K562 (cell line): ENCODE results near the gene HIGD1C. TPM values are rescaled to one million over a fixed set of nuclear protein-coding genes. Genes with fewer than 3 reads are reported as not detected.

Source experiments
- ATAC-seq: fragments of 200-7000 bp; cut with Tn5 transposase; 3 replicates; pipeline ENCODE4 v1.9.1; 2020; ENCODE audit warnings: moderate library complexity
- BruUV-seq: library from RNA; stranded (reverse); fragments of 400-500 nt; replicated peaks from 2 replicates; lab custom pipeline; 2021; lab: Mats Ljungman, UMichigan
- CTCF ChIA-PET: fragments of 300-600 bp; formaldehyde crosslinking; extraction: SDS; loops from one replicate; lab custom pipeline; 2021; ENCODE audit warnings: low intra/inter-chr PET ratio; lab: Yijun Ruan, JAX
- POLR2A ChIA-PET: fragments of 300-600, 350-650 bp; sonication (Branson Sonifier 250); formaldehyde crosslinking; extraction: SDS; loops from one replicate; lab custom pipeline; 2021; ENCODE audit warnings: antibody characterized with exemption, inconsistent platforms; lab: Yijun Ruan, JAX
- DNase-seq, 4 experiments: peaks; one replicate each; pipeline versions ENCODE4 v3.0.0 to v3.0.0-alpha.2; 2011 to 2018; ENCODE audit warnings: low spot score in 3 of 4, mixed read lengths in 3 of 4; ENCODE audit errors: extremely low read depth in 1 of 4
- FAIRE-seq: peaks from 2 replicates; lab custom pipeline; 2011; peaks lifted over from hg19 to GRCh38; lab: Jason Lieb, UNC
- H2AFZ ChIP-seq: 2 replicates; pipeline ENCODE4 v1.6.0; 2011; ENCODE audit warnings: low read depth, low read length, control low read depth, inconsistent platforms
- H3K27ac ChIP-seq: fragments of 200-600 bp; 3 replicates; pipeline ENCODE4 v1.8.0; 2011; ENCODE audit warnings: low read depth, mild to moderate bottlenecking, control low read depth, inconsistent platforms, low read length, moderate library complexity, mixed read lengths; ENCODE audit errors: extremely low read depth
- H3K27me3 ChIP-seq, 2 experiments: fragments of 300-600 bp in 1 of 2; 2 replicates in 1 of 2; 3 replicates in 1 of 2; pipeline versions ENCODE4 v1.6.0 to v1.8.0; 2011; ENCODE audit warnings: inconsistent platforms in 2 of 2, low read length in 2 of 2, mild to moderate bottlenecking in 1 of 2, mixed read lengths in 1 of 2, moderate library complexity in 1 of 2; ENCODE audit not compliant: control insufficient read depth in 2 of 2, insufficient read depth in 2 of 2
- H3K36me3 ChIP-seq: fragments of 300-600 bp; 3 replicates; pipeline ENCODE4 v1.8.0; 2011; ENCODE audit warnings: mild to moderate bottlenecking, low read length, inconsistent platforms; ENCODE audit not compliant: control insufficient read depth, insufficient read depth
- H3K4me1 ChIP-seq, 2 experiments: fragments of 200-600 bp in 1 of 2; replicated peaks in 1 of 2; 2 replicates in 1 of 2; 3 replicates in 1 of 2; pipeline versions ENCODE4 v1.5.1 to v1.8.0; 2011; ENCODE audit warnings: inconsistent platforms in 2 of 2, low read length in 2 of 2, mild to moderate bottlenecking in 1 of 2, mixed read lengths in 1 of 2, moderate library complexity in 1 of 2; ENCODE audit not compliant: control insufficient read depth in 2 of 2, insufficient read depth in 2 of 2
- H3K4me2 ChIP-seq: 2 replicates; pipeline ENCODE4 v1.6.1; 2011; ENCODE audit warnings: low read length, control low read depth, inconsistent platforms, mixed read lengths; ENCODE audit not compliant: insufficient read depth
- H3K4me3 ChIP-seq: fragments of 200-600 bp; sonication (generic), shearing (Covaris generic); 2 replicates; pipeline ENCODE4 v1.5.1; 2016; ENCODE audit warnings: control low read depth, inconsistent platforms
- H3K79me2 ChIP-seq: fragments of 200-600 bp; 3 replicates; pipeline ENCODE4 v1.8.0; 2011; ENCODE audit warnings: low read length, inconsistent platforms; ENCODE audit not compliant: control insufficient read depth, insufficient read depth
- H3K9ac ChIP-seq, 2 experiments: 2 replicates each; pipeline versions ENCODE4 v1.6.0 to v1.6.1; 2011; ENCODE audit warnings: low read depth in 2 of 2, low read length in 2 of 2, control low read depth in 1 of 2, inconsistent platforms in 1 of 2, mild to moderate bottlenecking in 1 of 2, mixed read lengths in 1 of 2; ENCODE audit not compliant: insufficient read depth in 1 of 2
- H3K9me1 ChIP-seq: one replicate; pipeline ENCODE4 v1.6.0; 2011; ENCODE audit warnings: inconsistent platforms, mild to moderate bottlenecking, low read length, moderate library complexity; ENCODE audit not compliant: control insufficient read depth, insufficient read depth
- H3K9me3 ChIP-seq: replicated peaks from 2 replicates; pipeline ENCODE4 v1.5.1; 2011; ENCODE audit warnings: low read depth, low read length, inconsistent platforms; ENCODE audit not compliant: control insufficient read depth, insufficient read depth
- H4K20me1 ChIP-seq: replicated peaks from 2 replicates; pipeline ENCODE4 v1.6.1; 2011; ENCODE audit warnings: low read length, inconsistent platforms, mixed read lengths; ENCODE audit not compliant: control insufficient read depth, insufficient read depth
- FIP1L1 ChIP-seq: fragments of 200-400 bp; formaldehyde crosslinking; IDR thresholded peaks from 2 replicates; pipeline ENCODE4 v1.6.1; 2018; ENCODE audit warnings: mild to moderate bottlenecking, low read depth, low read length; ENCODE audit not compliant: poor library complexity, severe bottlenecking
- NFIC ChIP-seq: fragments of 450-650 bp; IDR thresholded peaks from 2 replicates; pipeline ENCODE4 v1.6.1; 2017; ENCODE audit warnings: mild to moderate bottlenecking, inconsistent platforms
- RNF2 ChIP-seq: sonication (generic); IDR thresholded peaks from 2 replicates; pipeline ENCODE4 v1.6.1; 2016
- U2AF1 ChIP-seq: fragments of 200-400 bp; formaldehyde crosslinking; optimal IDR thresholded peaks from 2 replicates; pipeline ENCODE3; 2017; ENCODE audit warnings: mild to moderate bottlenecking, low read depth, low read length, moderate library complexity
- ZNF384 ChIP-seq: IDR thresholded peaks from 2 replicates; pipeline ENCODE4 v1.6.1; 2012; ENCODE audit warnings: low read depth, low read length, improper control_type of control experiment
- ZNF644 ChIP-seq: fragments of 200-800 bp; sonication (Bioruptor generic); IDR thresholded peaks from 2 replicates; pipeline ENCODE4 v1.6.1; 2016; ENCODE audit warnings: low read depth, missing genetic modification characterization, missing compliant biosample characterization
- WGBS: fragments of 100-300 bp; shearing (Covaris generic); methylation state at CpG from one replicate; pipeline ENCODE4 v1.1.6; 2016; ENCODE audit warnings: low coverage, mixed read lengths; ENCODE audit not compliant: insufficient coverage; ENCODE audit errors: missing lambda C conversion rate; 5-methylcytosine and 5-hydroxymethylcytosine counted together
- in situ Hi-C: fragments of 300-500 bp; cut with MboI; formaldehyde crosslinking; loops from 4 replicates; pipeline ENCODE4 v1.15.0; 2018; ENCODE audit warnings: inconsistent platforms, mixed read lengths
- intact Hi-C: fragments of 100-400 bp; cut with micrococcal nuclease; formaldehyde crosslinking; loops from 2 replicates; pipeline ENCODE4 v1.14.2; 2022
- polyA plus RNA-seq, 8 experiments: library from polyadenylated mRNA; depleted of rRNA in 4 of 8; stranded (reverse) in 5 of 8; unstranded in 3 of 8; fragments of >200 nt; fragmentation: Nextera tagmentation in 2 of 8; fragmentation: Illumina TruSeq in 1 of 8; extraction: Ambion mirVana in 2 of 8; extraction: Trizol in 1 of 8; gene quantifications; 2 replicates each; pipeline versions ENCODE4 v1.2.1 to v1.2.3, GENCODE V29; 2011 to 2014; ENCODE audit warnings: inconsistent platforms in 1 of 8, missing spikeins in 1 of 8
- total RNA-seq, 7 experiments: library from RNA; depleted of rRNA in 6 of 7; stranded (reverse); fragments of >200 nt in 6 of 7; fragmentation: Illumina TruSeq in 2 of 7; extraction: Trizol in 2 of 7; gene quantifications; 2 replicates each; pipeline versions ENCODE4 v1.2.1 to v1.2.3, GENCODE V29; 2011 to 2021; ENCODE audit warnings: low replicate concordance in 1 of 7
- TF ChIP-seq, protein P1 (sequence below): fragments of 450-650 bp; formaldehyde crosslinking; IDR thresholded peaks from 2 replicates; pipeline ENCODE4 v1.4.0; 2022; ENCODE audit warnings: missing genetic modification characterization
- TF ChIP-seq, protein P2 (sequence below): sonication (generic); formaldehyde crosslinking; IDR thresholded peaks from 2 replicates; pipeline ENCODE4 v1.4.0; 2020; ENCODE audit warnings: mild to moderate bottlenecking, missing genetic modification reagents
- TF ChIP-seq, protein P3 (sequence below): sonication (generic); formaldehyde crosslinking; IDR thresholded peaks from 2 replicates; pipeline ENCODE4 v1.8.1; 2023; ENCODE audit warnings: mild to moderate bottlenecking, missing genetic modification reagents, moderate library complexity

The HIGD1C gene
- total and polyA plus RNA-seq, 9 of the 15 experiments (the other 6 are each of a cell fraction or from before 2014, with no cell fraction given): not detected

DNA sequence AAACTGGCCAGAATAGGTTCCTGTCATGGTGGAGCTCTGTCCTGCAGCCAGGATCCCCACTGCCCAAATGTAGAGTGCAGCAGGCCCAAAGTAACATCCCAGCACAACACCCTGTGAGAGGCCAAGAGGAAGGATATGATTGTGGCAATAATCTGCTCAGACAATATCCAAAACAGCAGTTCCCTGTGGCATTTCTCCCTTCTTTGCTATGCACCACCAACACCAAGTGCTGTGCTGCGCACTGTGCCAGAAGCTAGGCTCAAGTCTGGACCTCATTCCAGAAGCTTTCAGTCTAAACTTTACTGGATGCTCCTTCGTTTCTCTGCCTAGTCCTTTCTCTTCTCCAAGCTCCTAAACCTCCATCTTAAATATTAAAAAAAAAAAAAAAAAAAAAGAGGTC lies 40.5 kb downstream of the HIGD1C start:
- FAIRE-seq (no peak), ATAC-seq (no peak), DNase-seq (no peak)
- BruUV-seq: no TSS peak
- Histone ChIP-seq H3K4me2 (no peak overlapping the region), H3K27ac (no peak overlapping the region), H3K36me3 (peaks cover 78% of the 10 kb centered on the region), H3K4me1 (no peaks in the 10 kb centered on the region), H3K9ac (no peak overlapping the region), H3K4me3 (no peak overlapping the region), H4K20me1 (no peaks in the 10 kb centered on the region), H3K27me3 (no peaks in the 10 kb centered on the region), H3K79me2 (no peaks in the 10 kb centered on the region), H3K9me3 (no peaks in the 10 kb centered on the region), H2AFZ (no peak overlapping the region), H3K9me1 (no peaks in the 10 kb centered on the region)
- ChIA-PET POLR2A (interaction anchor here (1.1 to 1.8 kb wide), 2 partner anchors 8 to 15 kb away, joined by 3 read pairs; no protein-coding TSS in a partner anchor), CTCF (no interaction called here)
- in situ Hi-C loops (no loop called here), intact Hi-C loops (no loop called here)
- 35% methylated on average over 2 of the region's 2 CpGs for WGBS
- peak; percentile 68 for TF ChIP-seq NFIC
- no peak for TF ChIP-seq ZNF384

DNA sequence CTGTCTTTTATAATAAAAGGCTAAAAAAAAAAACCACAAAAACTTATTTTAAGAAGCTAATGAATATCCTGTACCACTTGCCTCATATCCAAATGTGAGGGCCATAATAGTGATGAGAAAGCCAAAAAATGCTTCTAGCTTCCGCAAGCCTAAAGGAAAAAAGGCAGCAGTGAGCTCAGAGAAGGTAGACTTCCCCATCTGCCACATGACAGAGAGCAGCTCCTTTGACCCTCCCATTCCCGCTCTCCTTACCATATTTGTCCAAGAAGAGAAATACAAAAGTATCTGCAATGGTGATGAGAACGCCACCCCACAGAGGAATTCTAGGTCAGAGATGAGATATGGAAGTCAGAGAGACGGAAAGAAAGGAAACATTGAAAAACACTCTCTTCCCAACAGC lies 46.7 kb downstream of the HIGD1C start:
- no peak overlapping the region for H3K4me2 ChIP-seq
- no peaks in the 10 kb centered on the region for H3K9me1 ChIP-seq
- ATAC-seq (no peak), FAIRE-seq (no peak), DNase-seq (no peak)
- no TSS peak for BruUV-seq
- H2AFZ ChIP-seq: no peak overlapping the region
- H3K79me2 ChIP-seq: no peaks in the 10 kb centered on the region; the same call in 2 of the 3 replicates
- peaks cover 5 to 6% of the 10 kb centered on the region in 2 experiments; a peak in 3 of 5 replicates for H3K4me1 ChIP-seq
- peaks cover 61% of the 10 kb centered on the region for H3K36me3 ChIP-seq
- no peak overlapping the region for H3K9ac ChIP-seq
- POLR2A ChIA-PET: interaction anchor here (0.8 kb wide), 1 partner anchor 10 kb away, joined by 3 read pairs; no protein-coding TSS in a partner anchor
- H3K9me3 ChIP-seq: no peaks in the 10 kb centered on the region
- intact Hi-C loops (no loop called here), in situ Hi-C loops (no loop called here)
- CTCF ChIA-PET: no interaction called here
- H3K4me3 ChIP-seq: no peak overlapping the region
- H3K27ac ChIP-seq: no peak overlapping the region
- no peaks in the 10 kb centered on the region for H3K27me3 ChIP-seq
- no peaks in the 10 kb centered on the region for H4K20me1 ChIP-seq
- 84% methylated on average over 4 of the region's 4 CpGs for WGBS
- no peak for TF ChIP-seq RNF2
- TF ChIP-seq U2AF1: no peak
- no peak for TF ChIP-seq ZNF644
- TF ChIP-seq, protein P1, sequence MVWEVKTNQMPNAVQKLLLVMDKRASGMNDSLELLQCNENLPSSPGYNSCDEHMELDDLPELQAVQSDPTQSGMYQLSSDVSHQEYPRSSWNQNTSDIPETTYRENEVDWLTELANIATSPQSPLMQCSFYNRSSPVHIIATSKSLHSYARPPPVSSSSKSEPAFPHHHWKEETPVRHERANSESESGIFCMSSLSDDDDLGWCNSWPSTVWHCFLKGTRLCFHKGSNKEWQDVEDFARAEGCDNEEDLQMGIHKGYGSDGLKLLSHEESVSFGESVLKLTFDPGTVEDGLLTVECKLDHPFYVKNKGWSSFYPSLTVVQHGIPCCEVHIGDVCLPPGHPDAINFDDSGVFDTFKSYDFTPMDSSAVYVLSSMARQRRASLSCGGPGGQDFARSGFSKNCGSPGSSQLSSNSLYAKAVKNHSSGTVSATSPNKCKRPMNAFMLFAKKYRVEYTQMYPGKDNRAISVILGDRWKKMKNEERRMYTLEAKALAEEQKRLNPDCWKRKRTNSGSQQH: no peak
- TF ChIP-seq, protein P2, sequence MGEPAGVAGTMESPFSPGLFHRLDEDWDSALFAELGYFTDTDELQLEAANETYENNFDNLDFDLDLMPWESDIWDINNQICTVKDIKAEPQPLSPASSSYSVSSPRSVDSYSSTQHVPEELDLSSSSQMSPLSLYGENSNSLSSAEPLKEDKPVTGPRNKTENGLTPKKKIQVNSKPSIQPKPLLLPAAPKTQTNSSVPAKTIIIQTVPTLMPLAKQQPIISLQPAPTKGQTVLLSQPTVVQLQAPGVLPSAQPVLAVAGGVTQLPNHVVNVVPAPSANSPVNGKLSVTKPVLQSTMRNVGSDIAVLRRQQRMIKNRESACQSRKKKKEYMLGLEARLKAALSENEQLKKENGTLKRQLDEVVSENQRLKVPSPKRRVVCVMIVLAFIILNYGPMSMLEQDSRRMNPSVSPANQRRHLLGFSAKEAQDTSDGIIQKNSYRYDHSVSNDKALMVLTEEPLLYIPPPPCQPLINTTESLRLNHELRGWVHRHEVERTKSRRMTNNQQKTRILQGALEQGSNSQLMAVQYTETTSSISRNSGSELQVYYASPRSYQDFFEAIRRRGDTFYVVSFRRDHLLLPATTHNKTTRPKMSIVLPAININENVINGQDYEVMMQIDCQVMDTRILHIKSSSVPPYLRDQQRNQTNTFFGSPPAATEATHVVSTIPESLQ: no peak
- TF ChIP-seq, protein P3, sequence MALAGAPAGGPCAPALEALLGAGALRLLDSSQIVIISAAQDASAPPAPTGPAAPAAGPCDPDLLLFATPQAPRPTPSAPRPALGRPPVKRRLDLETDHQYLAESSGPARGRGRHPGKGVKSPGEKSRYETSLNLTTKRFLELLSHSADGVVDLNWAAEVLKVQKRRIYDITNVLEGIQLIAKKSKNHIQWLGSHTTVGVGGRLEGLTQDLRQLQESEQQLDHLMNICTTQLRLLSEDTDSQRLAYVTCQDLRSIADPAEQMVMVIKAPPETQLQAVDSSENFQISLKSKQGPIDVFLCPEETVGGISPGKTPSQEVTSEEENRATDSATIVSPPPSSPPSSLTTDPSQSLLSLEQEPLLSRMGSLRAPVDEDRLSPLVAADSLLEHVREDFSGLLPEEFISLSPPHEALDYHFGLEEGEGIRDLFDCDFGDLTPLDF (CRISPR knock-in tag): no peak
- TF ChIP-seq FIP1L1: no peak
